Naive thymus-derived CD8-positive, alpha-beta T cell (primary cell): ENCODE results near the gene SSC5D. TPM values are rescaled to one million over a fixed set of nuclear protein-coding genes. Genes with fewer than 3 reads are reported as not detected.
A peak's percentile ranks its signal among the peaks of the same experiment; 100 is the strongest.
"Not testable (repeated sequence)": the region's sequence is repeated elsewhere in the genome, so short reads cannot be mapped to it uniquely, and the experiment has no call there.

ENCODE experiments used
- ATAC-seq, 2 donors: fragments of 150-1000 bp; cut with Tn5 transposase in 1 of 2; sonication (Bioruptor Pico), chemical (Tn5 transposase) in 1 of 2; 1 replicate in 1 of 2; 2 replicates in 1 of 2; pipeline ENCODE4 v1.10.0; 2021; ENCODE audit warnings: mild to moderate bottlenecking in 2 of 2, moderate library complexity in 2 of 2
- POLR2A ChIA-PET: fragments of 350-600 bp; sonication (Branson Sonifier 250); formaldehyde crosslinking; loops from one replicate; lab custom pipeline; 2021; ENCODE audit warnings: antibody characterized with exemption; lab: Charles Lee
- DNase-seq, 10 donors: peaks; one replicate each; pipeline versions ENCODE4 v3.0.0 to v3.0.0-alpha.2; 2020 to 2022
- H3K27ac Mint-ChIP-seq, 10 donors: one replicate each; pipeline ENCODE4 v1.8.0; 2020 to 2022; ENCODE audit warnings: mild to moderate bottlenecking in 10 of 10, mixed read lengths in 10 of 10, moderate library complexity in 4 of 10, inconsistent platforms in 1 of 10
- H3K27me3 Mint-ChIP-seq, 5 donors: one replicate each; pipeline ENCODE4 v1.8.0; 2021 to 2022; ENCODE audit warnings: mixed read lengths in 5 of 5
- H3K36me3 Mint-ChIP-seq, 3 donors: one replicate each; pipeline ENCODE4 v1.8.0; 2020 to 2022; ENCODE audit warnings: mixed read lengths in 3 of 3, mild to moderate bottlenecking in 2 of 3, inconsistent platforms in 1 of 3
- H3K4me1 Mint-ChIP-seq, 4 donors: one replicate each; pipeline ENCODE4 v1.8.0; 2021 to 2022; ENCODE audit warnings: mixed read lengths in 4 of 4
- H3K4me3 Mint-ChIP-seq, 10 donors: one replicate each; pipeline ENCODE4 v1.8.0; 2020 to 2022; ENCODE audit warnings: mild to moderate bottlenecking in 10 of 10, mixed read lengths in 10 of 10, moderate library complexity in 6 of 10, inconsistent platforms in 1 of 10
- H3K9me3 Mint-ChIP-seq, 9 donors: one replicate each; pipeline ENCODE4 v1.8.0; 2020 to 2022; ENCODE audit warnings: mixed read lengths in 9 of 9, mild to moderate bottlenecking in 3 of 9, inconsistent platforms in 1 of 9, moderate library complexity in 1 of 9
- polyA plus RNA-seq, 3 donors: library from polyadenylated mRNA; unstranded; fragments of 300-500 nt; fragmentation: Illumina TruSeq; gene quantifications; one replicate each; pipeline ENCODE4 v1.2.3, GENCODE V29; 2021
- total RNA-seq, 8 experiments: library from RNA in 2 of 8; stranded (reverse) in 2 of 8; gene quantifications; one replicate each; pipeline ENCODE4 v1.2.3 and lab custom pipeline; 2021 to 2026

The SSC5D gene
- total and polyA plus RNA-seq, 5 experiments from 2014 or later, result 0.02 to 1.4 (median 0.72) TPM; not detected in 1

DNA sequence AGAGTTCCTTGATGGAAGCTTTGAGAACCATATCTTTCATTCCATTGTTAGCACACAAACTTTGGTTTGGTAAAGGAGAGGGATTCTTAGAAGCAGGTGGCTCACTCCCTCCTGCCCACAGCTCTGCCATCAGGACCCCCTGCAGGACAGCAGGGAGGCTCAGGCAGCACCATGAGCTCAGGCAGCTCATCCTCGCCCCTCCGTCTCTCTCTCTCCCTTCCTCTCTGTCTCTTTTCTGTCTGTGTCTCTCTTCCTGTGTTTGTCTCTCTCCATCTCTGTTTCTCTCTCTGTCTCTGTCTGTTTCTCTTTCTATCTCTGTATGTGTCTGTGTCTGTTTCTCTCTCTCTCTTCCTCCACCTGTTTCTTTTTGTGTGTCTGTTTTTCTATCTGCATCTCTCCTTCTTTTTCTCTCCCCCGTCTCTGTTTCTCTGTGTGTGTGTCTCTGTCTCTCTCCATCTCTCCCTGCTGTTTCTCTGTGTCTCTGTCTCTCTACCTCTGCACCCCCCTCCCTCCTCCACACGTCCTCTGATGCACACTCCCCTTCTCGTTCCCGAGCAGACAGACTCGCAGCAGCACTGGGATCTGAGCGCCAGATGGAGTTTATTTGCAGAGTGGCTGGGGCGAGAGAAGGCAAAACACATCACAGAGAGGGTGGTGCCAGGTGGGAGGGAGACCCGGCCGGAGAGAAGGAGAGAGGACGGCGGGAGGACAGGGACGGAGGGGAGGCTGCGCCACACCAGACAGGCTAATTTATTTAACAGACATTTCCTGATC lies 40.0 kb downstream of the SSC5D start:
- no peak overlapping the region for H3K27ac Mint-ChIP-seq
- no peak for DNase-seq
- no peaks in the 10 kb centered on the region for H3K36me3 Mint-ChIP-seq
- POLR2A ChIA-PET, result no interaction called here
- no peak for ATAC-seq
- no peak overlapping the region for H3K4me3 Mint-ChIP-seq
- no peaks in the 10 kb centered on the region for H3K4me1 Mint-ChIP-seq
- H3K9me3 Mint-ChIP-seq, result no peaks in the 10 kb centered on the region
- H3K27me3 Mint-ChIP-seq, result peaks cover 0 to 13% (median 5%) of the 10 kb centered on the region in 5 donors

DNA sequence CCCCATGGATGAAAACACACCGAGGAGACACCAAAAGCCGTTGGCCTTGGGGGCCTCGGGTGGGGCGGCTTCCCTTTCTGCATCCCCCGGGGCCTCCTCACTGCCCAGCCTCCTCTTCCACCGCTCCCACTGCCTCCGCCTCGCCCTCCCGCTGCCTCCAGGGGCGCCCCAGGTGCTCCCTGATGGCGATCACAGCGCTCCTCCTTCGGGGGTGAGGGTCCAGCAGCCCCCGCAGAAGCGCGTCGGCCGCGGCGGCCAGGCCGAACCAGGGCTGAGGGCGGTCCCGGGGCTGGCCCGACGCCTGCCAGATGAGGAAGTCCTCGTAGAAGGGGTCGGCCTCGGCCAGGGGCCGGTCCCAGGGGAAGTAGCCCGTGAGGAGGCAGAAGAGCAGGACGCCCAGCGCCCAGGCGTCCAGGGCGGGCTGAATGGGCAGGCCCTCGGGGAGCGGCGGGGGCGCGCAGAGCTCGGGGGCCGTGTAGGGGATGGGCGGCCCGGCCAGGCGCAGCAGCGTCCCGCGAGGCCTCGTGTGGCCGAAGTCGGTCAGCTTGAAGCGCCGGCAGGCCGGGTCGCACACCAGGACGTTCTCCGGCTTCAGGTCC lies 41.5 kb downstream of the SSC5D start:
- H3K4me3 Mint-ChIP-seq, result no peak overlapping the region
- no peaks in the 10 kb centered on the region for H3K9me3 Mint-ChIP-seq
- POLR2A ChIA-PET, result interaction anchor here (0.6 kb wide), 1 partner anchor 23 kb away, joined by 4 read pairs; no protein-coding TSS in a partner anchor
- DNase-seq (no peak), ATAC-seq (no peak)
- H3K27me3 Mint-ChIP-seq, result peaks cover 0 to 15% (median 2%) of the 10 kb centered on the region in 5 donors
- H3K4me1 Mint-ChIP-seq, result no peaks in the 10 kb centered on the region
- H3K27ac Mint-ChIP-seq, result no peak overlapping the region
- no peaks in the 10 kb centered on the region for H3K36me3 Mint-ChIP-seq

DNA sequence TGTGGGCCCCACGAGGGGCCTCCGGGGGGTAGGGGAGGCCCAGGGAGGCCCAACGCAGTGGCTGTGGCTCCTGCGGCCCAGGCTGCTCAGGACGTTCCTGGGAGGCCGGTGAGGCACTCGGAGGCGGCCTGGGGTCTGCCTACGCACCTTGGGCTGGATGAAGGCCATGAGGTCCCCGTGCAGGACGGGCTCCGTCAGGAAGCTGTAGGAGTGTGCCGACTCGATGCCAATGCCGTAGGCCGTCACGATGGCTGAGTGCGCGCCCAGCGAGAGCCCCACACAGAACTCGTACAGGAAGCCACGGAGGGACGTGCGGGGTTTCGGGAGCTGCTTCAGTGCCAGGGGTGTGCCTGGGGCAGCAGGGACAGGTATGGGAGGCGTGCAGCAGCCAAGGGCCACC lies 42.8 kb downstream of the SSC5D start:
- Mint-ChIP-seq H3K4me1 (no peaks in the 10 kb centered on the region), H3K27ac (no peak overlapping the region), H3K9me3 (no peaks in the 10 kb centered on the region), H3K27me3 (peaks cover 0 to 10% (median 0%) of the 10 kb centered on the region in 5 donors), H3K36me3 (no peaks in the 10 kb centered on the region), H3K4me3 (no peak overlapping the region)
- DNase-seq (no peak), ATAC-seq (no peak)
- POLR2A ChIA-PET, result no interaction called here

DNA sequence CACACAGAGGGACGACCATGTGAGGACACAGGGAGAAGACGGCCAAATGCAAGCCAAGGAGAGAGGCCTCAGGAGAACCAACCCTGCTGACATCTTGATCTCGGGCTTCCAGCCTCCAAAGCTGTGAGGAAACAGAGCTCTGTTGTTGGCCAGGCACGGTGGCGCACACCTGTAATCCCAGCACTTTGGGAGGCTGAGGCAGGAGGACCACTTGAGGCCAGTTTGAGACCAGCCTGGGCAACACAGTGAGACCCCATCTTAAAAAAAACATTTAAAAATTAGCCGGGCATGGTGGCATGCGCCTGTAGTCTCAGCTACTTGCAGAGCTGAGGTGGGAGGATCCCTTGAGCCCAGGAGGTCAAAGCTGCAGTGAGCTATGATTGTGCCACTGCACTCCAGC lies 46.0 kb downstream of the SSC5D start:
- H3K36me3 Mint-ChIP-seq, ATAC-seq, H3K27me3 Mint-ChIP-seq, H3K4me3 Mint-ChIP-seq, H3K4me1 Mint-ChIP-seq, DNase-seq, POLR2A ChIA-PET, H3K27ac Mint-ChIP-seq, H3K9me3 Mint-ChIP-seq: not testable (repeated sequence)

DNA sequence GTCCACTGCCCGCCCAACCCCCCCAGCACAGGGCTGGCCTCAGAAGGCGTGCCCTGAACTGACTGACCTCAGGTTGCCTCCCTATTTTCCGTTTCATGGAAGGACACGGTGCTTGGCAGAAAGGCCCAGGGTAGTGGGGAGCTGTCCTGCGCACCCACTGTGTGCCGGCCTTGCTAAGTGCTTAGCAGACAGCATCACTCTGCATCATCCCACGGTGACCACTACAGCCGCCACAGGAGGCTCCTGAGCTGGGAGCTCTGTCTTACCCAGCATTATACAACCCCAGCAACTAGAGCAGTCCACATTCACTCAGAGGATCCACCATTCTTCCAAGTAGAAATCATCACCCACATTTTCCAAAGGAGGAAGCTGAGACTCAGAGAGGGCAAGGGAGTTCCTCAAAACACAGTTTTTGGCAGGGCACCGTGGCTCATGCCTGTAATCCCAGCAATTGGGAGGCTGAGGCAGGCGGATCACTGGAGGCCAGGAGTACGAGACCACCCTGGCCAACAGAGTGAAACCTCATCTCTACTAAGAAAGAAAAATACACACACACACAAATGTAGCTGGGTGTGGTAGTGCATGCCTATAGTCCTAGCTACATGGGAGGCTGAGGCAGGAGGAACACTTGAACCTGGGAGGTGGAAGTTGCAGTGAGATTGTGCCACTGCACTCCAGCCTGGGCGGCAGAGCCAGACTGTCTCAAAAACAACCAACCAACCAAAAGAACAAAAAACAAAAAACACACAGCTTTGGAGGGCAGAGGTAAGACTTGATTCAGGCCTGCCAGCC lies 47.1 kb downstream of the SSC5D start:
- DNase-seq (no peak), ATAC-seq (no peak)
- POLR2A ChIA-PET, result no interaction called here
- Mint-ChIP-seq H3K4me1 (no peaks in the 10 kb centered on the region), H3K9me3 (no peaks in the 10 kb centered on the region), H3K36me3 (no peaks in the 10 kb centered on the region), H3K27me3 (peaks cover 0 to 7% (median 0%) of the 10 kb centered on the region in 5 donors), H3K27ac (no peak overlapping the region), H3K4me3 (no peak overlapping the region)

DNA sequence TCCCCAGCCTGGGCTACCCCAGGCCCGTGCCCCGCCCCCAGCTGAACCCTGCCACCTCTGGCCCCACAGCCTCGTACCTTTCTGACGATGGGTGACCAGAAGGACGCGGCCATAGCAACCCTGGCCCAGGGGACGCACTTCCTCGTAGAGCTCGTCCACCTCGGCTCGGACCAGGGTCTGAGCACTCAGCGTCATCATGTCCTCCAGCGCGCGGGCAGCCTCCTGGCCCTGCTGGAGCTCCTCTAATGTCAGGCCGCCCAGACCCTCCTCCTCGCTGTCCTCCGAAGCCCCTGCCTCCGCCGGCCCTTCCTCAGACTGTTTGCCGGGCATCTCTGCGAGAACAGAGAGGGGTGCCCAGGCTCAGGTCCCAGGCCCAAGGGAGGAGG lies 47.7 kb downstream of the SSC5D start:
- H3K36me3 Mint-ChIP-seq, result no peaks in the 10 kb centered on the region
- DNase-seq (peak in 1 of 10 donors; percentile 36), ATAC-seq (no peak)
- H3K9me3 Mint-ChIP-seq, result no peaks in the 10 kb centered on the region
- POLR2A ChIA-PET, result no interaction called here
- H3K27me3 Mint-ChIP-seq, result peaks cover 0 to 7% (median 0%) of the 10 kb centered on the region in 5 donors
- H3K4me1 Mint-ChIP-seq, result no peaks in the 10 kb centered on the region
- no peak overlapping the region for H3K4me3 Mint-ChIP-seq
- no peak overlapping the region for H3K27ac Mint-ChIP-seq

DNA sequence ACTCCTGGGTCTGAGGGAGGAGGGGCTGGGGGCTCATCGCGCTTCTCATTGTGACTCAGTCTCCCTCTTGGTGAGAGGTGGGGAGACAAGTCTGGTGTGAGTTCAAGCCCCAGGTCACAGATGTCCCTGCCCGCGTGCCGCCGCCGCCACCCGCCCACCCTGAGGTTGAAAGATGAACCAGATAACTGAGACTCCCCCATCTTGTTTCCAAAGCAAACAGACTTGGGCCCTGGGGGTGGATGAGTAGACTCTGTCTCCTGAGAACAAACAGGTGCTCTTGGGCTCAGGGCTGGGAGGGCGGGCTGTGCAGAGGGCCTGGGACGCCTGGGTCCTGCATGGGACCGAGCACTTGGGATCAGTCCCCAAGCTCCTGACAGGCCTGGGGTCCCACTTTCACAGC lies 48.1 kb downstream of the SSC5D start:
- no peak for ATAC-seq
- POLR2A ChIA-PET, result no interaction called here
- H3K36me3 Mint-ChIP-seq, result no peaks in the 10 kb centered on the region

DNA sequence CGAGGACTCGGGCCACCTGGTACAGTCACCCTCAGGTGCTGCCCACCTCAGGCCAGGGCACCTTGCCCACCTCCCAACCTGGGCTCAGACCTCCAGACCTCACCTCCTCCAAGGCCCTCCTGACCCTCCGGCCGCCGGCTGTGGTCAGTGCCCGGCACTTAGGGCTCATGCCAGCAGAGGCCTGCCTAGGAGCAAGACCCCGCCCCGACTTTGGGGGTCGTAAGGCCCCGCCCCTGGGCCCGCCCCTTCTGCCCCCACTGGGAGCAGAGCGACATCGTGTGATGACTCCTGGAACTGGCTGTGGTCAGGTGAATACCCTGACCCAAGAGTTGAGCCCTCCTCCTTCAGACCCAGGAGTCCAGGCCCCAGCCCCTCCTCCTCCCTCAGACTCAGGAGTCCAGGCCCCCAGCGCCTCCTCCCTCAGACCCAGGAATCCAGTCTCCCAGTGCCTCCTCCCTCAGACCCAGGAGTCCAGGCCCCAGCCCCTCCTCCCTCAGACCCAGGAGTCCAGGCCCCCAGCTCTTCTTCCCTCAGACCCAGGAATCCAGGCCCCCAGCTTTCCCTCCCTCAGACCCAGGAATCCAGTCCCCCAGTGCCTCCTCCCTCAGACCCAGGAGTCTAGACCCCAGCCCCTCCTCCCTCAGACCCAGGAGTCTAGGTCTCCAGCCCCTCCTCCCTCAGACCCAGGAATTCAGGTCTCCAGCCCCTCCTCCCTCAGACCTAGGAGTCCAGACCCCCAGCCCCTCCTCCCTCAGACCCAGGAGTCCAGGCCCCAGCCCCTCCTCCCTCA lies 48.9 kb downstream of the SSC5D start, which contains the start of gene SBK2:
Gene SBK2, minus strand, starts transcription at position 183 of the 790 bp plus-strand sequence. CDS start 839 bp downstream, outside the sequence.
- DNase-seq, result no peak
- POLR2A ChIA-PET, result no interaction called here
- Mint-ChIP-seq H3K4me1 (no peaks in the 10 kb centered on the region), H3K36me3 (no peaks in the 10 kb centered on the region), H3K27me3 (peaks cover 0 to 9% (median 3%) of the 10 kb centered on the region in 5 donors), H3K4me3 (no peak within 1 kb of the TSS), H3K27ac (no peak within 1 kb of the TSS), H3K9me3 (no peaks in the 10 kb centered on the region)
- no peak for ATAC-seq

More for the DNA sequence above, 48.1 kb downstream of the SSC5D start:
- peaks cover 0 to 7% (median 0%) of the 10 kb centered on the region in 5 donors for H3K27me3 Mint-ChIP-seq
- no peak for DNase-seq
- H3K4me1 Mint-ChIP-seq, result no peaks in the 10 kb centered on the region
- no peak overlapping the region for H3K27ac Mint-ChIP-seq
- H3K9me3 Mint-ChIP-seq, result no peaks in the 10 kb centered on the region
- H3K4me3 Mint-ChIP-seq, result no peak overlapping the region

DNA sequence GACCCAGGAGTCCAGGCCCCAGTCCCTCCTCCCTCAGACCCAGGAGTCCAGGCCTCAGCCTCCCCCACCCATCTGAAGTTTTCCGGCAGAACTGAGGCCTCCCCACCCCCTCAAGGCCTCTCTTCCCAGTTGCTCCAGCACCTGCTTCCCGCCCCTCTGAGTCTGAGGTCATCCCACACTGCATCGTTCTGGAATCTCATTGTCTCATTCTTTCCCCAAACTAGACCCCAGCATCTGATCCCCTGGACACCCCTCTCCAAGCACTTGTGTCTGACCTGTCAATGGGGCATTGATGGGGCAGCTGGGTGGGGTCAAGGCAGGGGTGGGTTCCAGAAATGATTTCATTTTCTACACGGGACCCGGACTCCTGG lies 49.5 kb downstream of the SSC5D start:
- POLR2A ChIA-PET, result no interaction called here
- Mint-ChIP-seq H3K27me3 (peaks cover 0 to 10% (median 3%) of the 10 kb centered on the region in 5 donors), H3K4me3 (no peak overlapping the region), H3K4me1 (no peaks in the 10 kb centered on the region), H3K36me3 (no peaks in the 10 kb centered on the region), H3K9me3 (no peaks in the 10 kb centered on the region), H3K27ac (no peak overlapping the region)
- DNase-seq (no peak), ATAC-seq (no peak)

DNA sequence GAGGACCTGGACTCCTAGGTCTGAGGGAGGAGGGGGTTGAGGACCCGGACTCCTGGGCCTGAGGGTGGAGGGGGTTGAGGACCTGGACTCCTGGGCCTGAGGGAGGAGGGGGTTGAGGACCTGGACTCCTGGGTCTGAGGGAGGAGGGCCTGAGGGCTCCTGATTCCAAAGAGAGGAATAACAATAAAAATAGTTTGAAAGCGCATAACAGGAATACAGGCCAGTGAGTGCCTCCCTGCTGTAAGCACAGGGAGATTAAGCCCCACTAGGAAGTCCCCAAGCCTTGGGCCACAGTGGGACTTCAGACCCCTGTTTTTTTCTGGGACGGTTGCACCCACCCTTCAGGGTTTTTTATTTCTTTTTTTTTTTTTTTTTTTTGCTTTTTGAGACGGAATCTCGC lies 49.9 kb downstream of the SSC5D start:
- DNase-seq (no peak), ATAC-seq (no peak)
- POLR2A ChIA-PET, result no interaction called here
- H3K27me3 Mint-ChIP-seq, result peaks cover 0 to 10% (median 3%) of the 10 kb centered on the region in 5 donors
- H3K36me3 Mint-ChIP-seq, result no peaks in the 10 kb centered on the region
- H3K4me1 Mint-ChIP-seq, result no peaks in the 10 kb centered on the region
- no peak overlapping the region for H3K4me3 Mint-ChIP-seq
- H3K9me3 Mint-ChIP-seq, result peaks cover 0 to 3% (median 0%) of the 10 kb centered on the region in 9 donors
- H3K27ac Mint-ChIP-seq, result no peak overlapping the region

DNA sequence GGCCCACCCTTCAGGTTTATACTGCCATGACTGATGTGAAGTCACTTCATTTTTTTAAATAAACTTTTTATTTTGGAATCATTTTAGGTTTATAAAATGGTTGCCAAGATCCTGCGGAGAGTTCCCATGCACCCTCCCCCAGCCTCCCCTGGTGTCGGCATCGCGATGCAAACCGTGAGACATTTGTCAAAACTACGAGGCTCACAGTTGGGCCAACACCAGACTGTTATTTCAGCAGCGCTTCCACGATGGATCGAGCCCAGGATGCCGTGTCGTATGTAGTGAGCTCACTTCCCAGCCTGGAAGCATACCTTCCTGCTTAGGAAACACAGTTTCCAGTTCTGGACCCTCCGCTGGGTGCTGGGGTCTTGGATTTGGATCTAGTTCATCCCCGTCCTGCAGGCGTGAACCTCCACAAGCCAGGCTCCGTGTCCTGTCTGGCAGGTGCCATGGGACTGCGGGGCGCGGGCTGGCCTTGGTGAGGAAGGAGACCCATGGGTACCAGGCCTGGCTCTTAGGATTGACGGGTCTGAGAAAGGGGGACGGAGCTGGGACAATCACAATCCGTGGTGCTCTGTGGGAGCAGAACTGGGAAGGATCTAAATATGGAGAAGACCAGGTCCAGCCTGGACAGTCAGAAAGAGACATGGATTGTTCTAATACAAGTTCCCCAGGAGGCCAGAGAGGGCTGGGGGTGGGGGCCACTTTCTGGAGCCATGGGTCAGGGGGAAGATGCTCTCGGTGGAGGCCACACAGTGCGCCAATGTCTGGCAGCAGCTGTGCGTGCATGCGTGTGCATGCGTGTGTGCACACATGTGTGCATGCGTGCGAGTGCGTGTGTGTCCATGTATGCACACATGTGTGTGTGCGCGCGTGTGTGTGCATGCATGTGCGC lies 51.1 kb downstream of the SSC5D start:
- H3K27me3 Mint-ChIP-seq, result peaks cover 0 to 12% (median 6%) of the 10 kb centered on the region in 5 donors
- peaks cover 0 to 10% (median 0%) of the 10 kb centered on the region in 9 donors for H3K9me3 Mint-ChIP-seq
- no peak overlapping the region for H3K4me3 Mint-ChIP-seq
- no peaks in the 10 kb centered on the region for H3K4me1 Mint-ChIP-seq
- POLR2A ChIA-PET, result no interaction called here
- ATAC-seq (no peak), DNase-seq (no peak)
- H3K36me3 Mint-ChIP-seq, result no peaks in the 10 kb centered on the region
- peak overlapping the region in 1 of 10 donors; percentile 76 for H3K27ac Mint-ChIP-seq
